IMR-90 (cell line): ENCODE data around the gene VASH1. TPM values are rescaled to one million over a fixed set of nuclear protein-coding genes. Genes with fewer than 3 reads are reported as not detected.
A peak's percentile ranks its signal among the peaks of the same experiment; 100 is the strongest.

Source experiments
- ATAC-seq: fragments of 200-7000 bp; cut with Tn5 transposase; 2 replicates; pipeline ENCODE4 v1.9.1; 2020; ENCODE audit warnings: low read depth, mild to moderate bottlenecking, moderate library complexity
- BruUV-seq: library from RNA; stranded (reverse); fragments of 400-500 nt; replicated peaks from 2 replicates; lab custom pipeline; 2021; lab: Mats Ljungman, UMichigan
- CTCF ChIA-PET: fragments of 300-600 bp; formaldehyde crosslinking; extraction: SDS; loops from one replicate; lab custom pipeline; 2021; ENCODE audit warnings: antibody characterized with exemption; lab: Yijun Ruan, JAX
- POLR2A ChIA-PET: fragments of 300-600 bp; sonication (Branson Sonifier 250); formaldehyde crosslinking; loops from one replicate; lab custom pipeline; 2022; ENCODE audit warnings: antibody characterized with exemption; ENCODE audit not compliant: unreplicated experiment; lab: Charles Lee
- DNase-seq: peaks from one replicate; pipeline ENCODE4 v3.0.0; 2013
- H2AFZ ChIP-seq: replicated peaks from 2 replicates; pipeline ENCODE3; 2013; ENCODE audit warnings: low read length, mild to moderate bottlenecking; ENCODE audit not compliant: poor library complexity
- H2AK5ac ChIP-seq: 2 replicates; pipeline ENCODE4 v1.6.1; 2013; ENCODE audit warnings: low read depth, low read length, inconsistent platforms
- H2AK9ac ChIP-seq: replicated peaks from 2 replicates; pipeline ENCODE3; 2013; ENCODE audit warnings: mild to moderate bottlenecking, low read depth, low read length, moderate library complexity; ENCODE audit not compliant: poor library complexity
- H2BK120ac ChIP-seq: 2 replicates; pipeline ENCODE4 v1.6.1; 2013; ENCODE audit warnings: low read depth, low read length, inconsistent platforms
- H2BK15ac ChIP-seq: 3 replicates; pipeline ENCODE4 v1.6.1; 2013; ENCODE audit warnings: low read depth, low read length, inconsistent platforms
- H2BK20ac ChIP-seq: 2 replicates; pipeline ENCODE4 v1.6.1; 2013; ENCODE audit warnings: low read depth, mild to moderate bottlenecking, inconsistent platforms, low read length, moderate library complexity
- H2BK5ac ChIP-seq: 2 replicates; pipeline ENCODE4 v1.6.1; 2013; ENCODE audit warnings: mild to moderate bottlenecking, low read depth, low read length, inconsistent platforms; ENCODE audit not compliant: poor library complexity, severe bottlenecking
- H3K14ac ChIP-seq: replicated peaks from 2 replicates; pipeline ENCODE4 v1.6.1; 2013; ENCODE audit warnings: low read depth, low read length, inconsistent platforms
- H3K18ac ChIP-seq: 2 replicates; pipeline ENCODE4 v1.6.1; 2013; ENCODE audit warnings: low read depth, low read length, control low read depth
- H3K23ac ChIP-seq: 2 replicates; pipeline ENCODE4 v1.6.1; 2013; ENCODE audit warnings: low read depth, low read length, inconsistent platforms
- H3K27ac ChIP-seq: 2 replicates; pipeline ENCODE4 v1.5.1; 2013; ENCODE audit warnings: mild to moderate bottlenecking, control low read depth, low read length; ENCODE audit not compliant: insufficient read depth
- H3K27me3 ChIP-seq: 2 replicates; pipeline ENCODE4 v1.6.1; 2013; ENCODE audit warnings: low read length; ENCODE audit not compliant: control insufficient read depth, insufficient read depth
- H3K36me3 ChIP-seq: 2 replicates; pipeline ENCODE4 v1.6.1; 2013; ENCODE audit warnings: low read length, mixed read lengths; ENCODE audit not compliant: control insufficient read depth, insufficient read depth
- H3K4ac ChIP-seq: 2 replicates; pipeline ENCODE4 v1.6.1; 2013; ENCODE audit warnings: low read depth, low read length, inconsistent platforms
- H3K4me1 ChIP-seq: 2 replicates; pipeline ENCODE4 v1.6.1; 2013; ENCODE audit warnings: low read length, mixed read lengths; ENCODE audit not compliant: control insufficient read depth, insufficient read depth
- H3K4me2 ChIP-seq: 2 replicates; pipeline ENCODE4 v1.6.1; 2013; ENCODE audit warnings: low read depth, mild to moderate bottlenecking, control low read depth, low read length, moderate library complexity
- H3K4me3 ChIP-seq: 2 replicates; pipeline ENCODE4 v1.5.1; 2013; ENCODE audit warnings: low read depth, mild to moderate bottlenecking, control low read depth, low read length, moderate library complexity; ENCODE audit not compliant: insufficient read depth
- H3K56ac ChIP-seq: 2 replicates; pipeline ENCODE4 v1.6.1; 2013; ENCODE audit warnings: low read length, inconsistent platforms; ENCODE audit not compliant: insufficient read depth; ENCODE audit errors: extremely low read depth
- H3K79me1 ChIP-seq, 2 experiments: 2 replicates each; pipeline ENCODE4 v1.6.1; 2013; ENCODE audit warnings: low read length in 2 of 2, inconsistent platforms in 1 of 2, low read depth in 1 of 2
- H3K9ac ChIP-seq: 2 replicates; pipeline ENCODE4 v1.6.1; 2013; ENCODE audit warnings: low read depth, low read length, control low read depth
- H3K9me1 ChIP-seq: 2 replicates; pipeline ENCODE4 v1.6.1; 2013; ENCODE audit warnings: low read length, inconsistent platforms; ENCODE audit not compliant: insufficient read depth
- H3K9me3 ChIP-seq: 2 replicates; pipeline ENCODE4 v1.6.1; 2013; ENCODE audit warnings: low read length; ENCODE audit not compliant: control insufficient read depth, insufficient read depth
- H4K20me1 ChIP-seq: 2 replicates; pipeline ENCODE4 v1.6.1; 2013; ENCODE audit warnings: low read length, inconsistent platforms; ENCODE audit not compliant: insufficient read depth
- H4K5ac ChIP-seq: 2 replicates; pipeline ENCODE4 v1.6.1; 2013; ENCODE audit warnings: mild to moderate bottlenecking, low read depth, low read length, control low read depth
- H4K8ac ChIP-seq, 2 experiments: 2 replicates each; pipeline ENCODE4 v1.6.1; 2013; ENCODE audit warnings: low read depth in 2 of 2, low read length in 2 of 2, control low read depth in 1 of 2, inconsistent platforms in 1 of 2
- H4K91ac ChIP-seq: 2 replicates; pipeline ENCODE4 v1.6.1; 2013; ENCODE audit warnings: low read depth, low read length, inconsistent platforms; ENCODE audit not compliant: insufficient read depth
- BHLHE40 ChIP-seq: fragments of 150-350 bp; IDR thresholded peaks from 2 replicates; pipeline ENCODE4 v1.6.1; 2016; ENCODE audit warnings: mild to moderate bottlenecking, low read depth, low read length
- CEBPB ChIP-seq: IDR thresholded peaks from 2 replicates; pipeline ENCODE4 v1.6.1; 2012; ENCODE audit warnings: low read depth, low read length, improper control_type of control experiment
- CHD1 ChIP-seq: IDR thresholded peaks from 2 replicates; pipeline ENCODE4 v1.6.1; 2012; ENCODE audit warnings: low read depth, low read length, improper control_type of control experiment
- FOS ChIP-seq: fragments of 150-350 bp; IDR thresholded peaks from 2 replicates; pipeline ENCODE4 v1.6.1; 2016; ENCODE audit warnings: low read depth, low read length
- MAFK ChIP-seq: IDR thresholded peaks from 2 replicates; pipeline ENCODE4 v1.6.1; 2012; ENCODE audit warnings: low read depth, low read length, improper control_type of control experiment
- MAZ ChIP-seq: IDR thresholded peaks from 2 replicates; pipeline ENCODE4 v1.6.1; 2012; ENCODE audit warnings: low read depth, mild to moderate bottlenecking, low read length, improper control_type of control experiment, moderate library complexity, borderline replicate concordance
- MXI1 ChIP-seq: IDR thresholded peaks from 2 replicates; pipeline ENCODE4 v1.6.1; 2012; ENCODE audit warnings: low read depth, mild to moderate bottlenecking, low read length, moderate library complexity, borderline replicate concordance
- NFE2L2 ChIP-seq: fragments of 150-350 bp; IDR thresholded peaks from 2 replicates; pipeline ENCODE4 v1.6.1; 2016; ENCODE audit warnings: low read depth, mild to moderate bottlenecking, low read length
- POLR2A ChIP-seq: IDR thresholded peaks from 2 replicates; pipeline ENCODE4 v1.6.1; 2012; ENCODE audit warnings: mild to moderate bottlenecking, low read depth, low read length
- RAD21 ChIP-seq: IDR thresholded peaks from 2 replicates; pipeline ENCODE4 v1.6.1; 2012; ENCODE audit warnings: low read length, improper control_type of control experiment
- RCOR1 ChIP-seq: IDR thresholded peaks from 2 replicates; pipeline ENCODE4 v1.6.1; 2012; ENCODE audit warnings: mild to moderate bottlenecking, low read length, improper control_type of control experiment; ENCODE audit not compliant: insufficient replicate concordance
- RFX5 ChIP-seq: IDR thresholded peaks from 2 replicates; pipeline ENCODE4 v1.8.0; 2012; ENCODE audit warnings: low read depth, mild to moderate bottlenecking, low read length, moderate library complexity
- SMC3 ChIP-seq: fragments of 150-350 bp; IDR thresholded peaks from 2 replicates; pipeline ENCODE4 v1.6.1; 2016; ENCODE audit warnings: low read depth, mild to moderate bottlenecking, antibody characterized with exemption, low read length, moderate library complexity
- WGBS, 2 experiments: methylation state at CpG; one replicate each; pipeline versions ENCODE4 v1.1.5 to v1.1.7; 2013; ENCODE audit warnings: missing lambda C conversion rate in 2 of 2; ENCODE audit not compliant: insufficient read length in 1 of 2; ENCODE audit errors: extremely low coverage in 2 of 2; 5-methylcytosine and 5-hydroxymethylcytosine counted together
- dilution Hi-C: fragments of 300-500 bp; cut with HindIII; formaldehyde crosslinking; loops from one replicate; pipeline ENCODE4 v1.14.3; 2018; ENCODE audit warnings: low sequenced_read_pairs; ENCODE audit not compliant: unreplicated experiment
- in situ Hi-C: fragments of 300-500 bp; cut with MboI; formaldehyde crosslinking; loops from 3 replicates; pipeline ENCODE4 v1.14.3; 2019; ENCODE audit warnings: low sequenced_read_pairs, inconsistent platforms, mixed read lengths
- intact Hi-C: fragments of 100-400 bp; cut with micrococcal nuclease; formaldehyde crosslinking; loops from 2 replicates; pipeline ENCODE4 v1.10.0; 2022
- polyA plus RNA-seq, 3 experiments: library from polyadenylated mRNA; depleted of rRNA; stranded (reverse); fragments of >200 nt; gene quantifications; 2 replicates each; pipeline ENCODE4 v1.2.3, GENCODE V29; 2012; ENCODE audit warnings: low replicate concordance in 1 of 3
- total RNA-seq: library from RNA; depleted of rRNA; stranded (reverse); fragments of >200 nt; gene quantifications from 2 replicates; pipeline ENCODE4 v1.2.3, GENCODE V29; 2012
- TF ChIP-seq, protein P1 (sequence below): conservative IDR thresholded peaks from 2 replicates; pipeline ENCODE4 v1.5.1; 2012; ENCODE audit warnings: mild to moderate bottlenecking, low read depth, low read length, improper control_type of control experiment
- TF ChIP-seq, protein P2 (sequence below): fragments of 150-350 bp; IDR thresholded peaks from 2 replicates; pipeline ENCODE4 v1.6.1; 2017; ENCODE audit warnings: mild to moderate bottlenecking, antibody characterized with exemption, low read length, low read depth

The VASH1 gene
- total and polyA plus RNA-seq, 2 of the 4 experiments (the other 2 are of a cell fraction), result 2.0 to 9.5 TPM

DNA sequence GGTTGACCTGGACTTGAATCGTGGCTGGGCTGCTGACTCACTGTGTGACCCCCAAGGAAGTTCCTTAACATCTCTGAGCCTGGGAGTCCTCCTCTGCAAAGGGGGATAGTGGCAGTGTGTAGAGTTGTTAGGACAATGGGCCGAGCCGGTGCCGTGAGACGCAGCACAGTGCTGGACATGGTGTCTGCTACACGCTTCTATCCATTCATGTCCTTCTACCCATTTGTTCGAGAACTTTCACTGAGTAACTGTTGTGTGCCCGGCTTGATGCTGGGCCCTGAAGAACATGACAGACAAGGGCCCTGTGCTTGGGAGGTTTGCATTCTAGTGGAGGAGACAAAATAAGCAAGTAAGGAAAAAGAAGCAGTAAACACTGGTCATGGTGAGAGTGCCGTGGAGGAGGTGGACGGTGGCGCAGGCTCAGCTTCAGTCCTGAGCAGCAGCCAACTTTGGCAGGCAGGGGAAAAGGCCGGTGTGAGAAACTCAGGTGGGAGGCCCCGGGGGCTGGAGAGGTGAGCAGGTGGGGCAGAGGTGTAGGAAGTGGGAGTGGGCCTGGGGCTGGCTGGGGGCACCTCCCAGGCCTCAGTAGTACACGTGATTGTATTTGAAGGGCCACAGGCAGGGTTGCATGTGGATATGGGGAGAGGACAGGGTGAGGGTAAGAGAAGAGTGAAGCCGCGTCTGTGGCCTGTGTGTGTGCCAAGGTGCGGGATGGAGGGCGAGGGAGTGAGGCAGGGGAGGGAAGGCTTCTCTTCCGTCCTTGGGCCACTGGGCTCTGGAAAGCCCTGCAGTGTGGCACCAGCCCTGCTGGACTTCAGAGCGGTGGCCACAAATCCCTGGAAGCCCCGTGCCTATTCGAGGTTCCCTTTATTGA lies 13.8 kb downstream of the VASH1 start:
- 92% methylated on average over 15 of the region's 22 CpGs; no CpG with 5 or more reads in 1 of the 2 experiments for WGBS, 2 experiments
- Histone ChIP-seq H2BK15ac (no peak overlapping the region), H2BK20ac (no peak overlapping the region), H2BK120ac (no peak overlapping the region), H4K8ac (no peak overlapping the region), H3K9me3 (no peaks in the 10 kb centered on the region), H4K91ac (no peak overlapping the region), H3K4me1 (peaks cover 14% of the 10 kb centered on the region), H3K27me3 (no peaks in the 10 kb centered on the region), H3K18ac (no peak overlapping the region), H3K9me1 (peaks cover 8% of the 10 kb centered on the region; the same call in 1 of the 2 replicates), H3K56ac (no peak overlapping the region), H3K14ac (no peak overlapping the region), H3K4me2 (no peak overlapping the region), H4K5ac (no peak overlapping the region), H2BK5ac (no peak overlapping the region), H2AFZ (no peak overlapping the region), H3K79me1 (no peaks in the 10 kb centered on the region), H3K4ac (no peak overlapping the region), H3K9ac (no peak overlapping the region), H4K20me1 (no peaks in the 10 kb centered on the region), H2AK9ac (no peak overlapping the region), H2AK5ac (peak overlapping the region; percentile 33; the same call in 1 of the 2 replicates), H3K27ac (no peak overlapping the region), H3K23ac (no peak overlapping the region), H3K36me3 (peaks cover 4% of the 10 kb centered on the region; the same call in 1 of the 2 replicates), H3K4me3 (no peak overlapping the region)
- BruUV-seq, result no TSS peak
- ATAC-seq (no peak), DNase-seq (no peak)
- ChIA-PET CTCF (no interaction called here), POLR2A (no interaction called here)
- intact Hi-C loops, result no loop called here
- dilution Hi-C loops, result no loop called here
- in situ Hi-C loops, result no loop called here
- TF ChIP-seq NFE2L2 (no peak), SMC3 (no peak), MAFK (no peak), POLR2A (no peak), MXI1 (no peak), RFX5 (no peak), RAD21 (no peak), CEBPB (no peak), FOS (no peak), CHD1 (no peak), MAZ (no peak), BHLHE40 (no peak), RCOR1 (no peak)
- TF ChIP-seq, protein P1, sequence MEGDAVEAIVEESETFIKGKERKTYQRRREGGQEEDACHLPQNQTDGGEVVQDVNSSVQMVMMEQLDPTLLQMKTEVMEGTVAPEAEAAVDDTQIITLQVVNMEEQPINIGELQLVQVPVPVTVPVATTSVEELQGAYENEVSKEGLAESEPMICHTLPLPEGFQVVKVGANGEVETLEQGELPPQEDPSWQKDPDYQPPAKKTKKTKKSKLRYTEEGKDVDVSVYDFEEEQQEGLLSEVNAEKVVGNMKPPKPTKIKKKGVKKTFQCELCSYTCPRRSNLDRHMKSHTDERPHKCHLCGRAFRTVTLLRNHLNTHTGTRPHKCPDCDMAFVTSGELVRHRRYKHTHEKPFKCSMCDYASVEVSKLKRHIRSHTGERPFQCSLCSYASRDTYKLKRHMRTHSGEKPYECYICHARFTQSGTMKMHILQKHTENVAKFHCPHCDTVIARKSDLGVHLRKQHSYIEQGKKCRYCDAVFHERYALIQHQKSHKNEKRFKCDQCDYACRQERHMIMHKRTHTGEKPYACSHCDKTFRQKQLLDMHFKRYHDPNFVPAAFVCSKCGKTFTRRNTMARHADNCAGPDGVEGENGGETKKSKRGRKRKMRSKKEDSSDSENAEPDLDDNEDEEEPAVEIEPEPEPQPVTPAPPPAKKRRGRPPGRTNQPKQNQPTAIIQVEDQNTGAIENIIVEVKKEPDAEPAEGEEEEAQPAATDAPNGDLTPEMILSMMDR, result no peak
- TF ChIP-seq, protein P2, sequence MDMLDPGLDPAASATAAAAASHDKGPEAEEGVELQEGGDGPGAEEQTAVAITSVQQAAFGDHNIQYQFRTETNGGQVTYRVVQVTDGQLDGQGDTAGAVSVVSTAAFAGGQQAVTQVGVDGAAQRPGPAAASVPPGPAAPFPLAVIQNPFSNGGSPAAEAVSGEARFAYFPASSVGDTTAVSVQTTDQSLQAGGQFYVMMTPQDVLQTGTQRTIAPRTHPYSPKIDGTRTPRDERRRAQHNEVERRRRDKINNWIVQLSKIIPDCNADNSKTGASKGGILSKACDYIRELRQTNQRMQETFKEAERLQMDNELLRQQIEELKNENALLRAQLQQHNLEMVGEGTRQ, result no peak
